Measurements from ENCODE around the gene FBXO47.
"Not testable (repeated sequence)": the region's sequence is repeated elsewhere in the genome, so short reads cannot be mapped to it uniquely, and the experiment has no call there.

- TF ChIP-seq POLR2A (IDR thresholded peaks at IDR 0.05); CTCF (IDR thresholded peaks at IDR 0.05 in 4 of 5, conservative IDR thresholded peaks at IDR 0.05 in 1 of 5): not testable (repeated sequence)
These were observed 33.2 kb downstream of the FBXO47 start for GRCh38 chr17:38933962-38934361.
